K562 (cell line): ENCODE results near the gene SP2. TPM values are rescaled to one million over a fixed set of nuclear protein-coding genes. Genes with fewer than 3 reads are reported as not detected.

ENCODE experiments used
- CBX3 ChIP-seq, 2 experiments: IDR thresholded peaks; 1 replicate in 1 of 2; 2 replicates in 1 of 2; pipeline ENCODE4 v1.6.1; 2012; ENCODE audit warnings: inconsistent platforms in 2 of 2, low read length in 2 of 2, borderline replicate concordance in 1 of 2, control low read depth in 1 of 2
- FOS ChIP-seq: IDR thresholded peaks from 3 replicates; pipeline ENCODE4 v1.6.1; 2011; ENCODE audit not compliant: insufficient read length; ENCODE audit errors: extremely low read depth
- HDGF ChIP-seq: fragments of 450-650 bp; IDR thresholded peaks from 2 replicates; pipeline ENCODE4 v1.6.1; 2016
- KAT7 ChIP-seq: sonication (generic); formaldehyde crosslinking; IDR thresholded peaks from 2 replicates; pipeline ENCODE4 v1.8.0; 2022; ENCODE audit warnings: missing genetic modification reagents, mild to moderate bottlenecking, borderline replicate concordance
- KLF6 ChIP-seq: fragments of 250-450 bp; sonication (Bioruptor Pico); IDR thresholded peaks from 2 replicates; pipeline ENCODE4 v1.4.0; 2020; ENCODE audit warnings: mild to moderate bottlenecking, moderate library complexity, borderline replicate concordance
- MYBL2 ChIP-seq, 2 experiments: fragments of 450-650 bp in 1 of 2; sonication (generic) in 1 of 2; formaldehyde crosslinking in 1 of 2; IDR thresholded peaks; 2 replicates each; pipeline versions ENCODE4 v1.6.1 to v1.8.1; 2017 to 2022; ENCODE audit warnings: borderline replicate concordance in 1 of 2, inconsistent platforms in 1 of 2, low read depth in 1 of 2, mild to moderate bottlenecking in 1 of 2, missing genetic modification reagents in 1 of 2, moderate library complexity in 1 of 2
- RBM34 ChIP-seq: fragments of 200-400 bp; formaldehyde crosslinking; IDR thresholded peaks from 2 replicates; pipeline ENCODE4 v1.6.1; 2018; ENCODE audit warnings: low read length, borderline replicate concordance; ENCODE audit not compliant: insufficient read depth
- RUNX1 ChIP-seq: sonication (generic); IDR thresholded peaks from 2 replicates; pipeline ENCODE4 v1.6.1; 2016; ENCODE audit warnings: antibody characterized with exemption, low read depth
- TEAD1 ChIP-seq, 2 experiments: fragments of 450-650 bp in 1 of 2; sonication (generic) in 1 of 2; formaldehyde crosslinking; IDR thresholded peaks; 2 replicates each; pipeline versions ENCODE4 v1.4.0 to v1.8.0; 2020 to 2022; ENCODE audit warnings: mild to moderate bottlenecking in 2 of 2, missing genetic modification reagents in 1 of 2
- ZBED1 ChIP-seq: IDR thresholded peaks from 2 replicates; pipeline ENCODE4 v1.6.1; 2014
- ZBTB17 ChIP-seq: fragments of 450-650 bp; formaldehyde crosslinking; IDR thresholded peaks from 2 replicates; pipeline ENCODE4 v1.4.0; 2020; ENCODE audit warnings: mild to moderate bottlenecking
- ZEB2 ChIP-seq: fragments of 450-650 bp; IDR thresholded peaks from 2 replicates; pipeline ENCODE4 v1.6.1; 2016
- polyA plus RNA-seq, 8 experiments: library from polyadenylated mRNA; depleted of rRNA in 4 of 8; stranded (reverse) in 5 of 8; unstranded in 3 of 8; fragments of >200 nt; fragmentation: Nextera tagmentation in 2 of 8; fragmentation: Illumina TruSeq in 1 of 8; extraction: Ambion mirVana in 2 of 8; extraction: Trizol in 1 of 8; gene quantifications; 2 replicates each; pipeline versions ENCODE4 v1.2.1 to v1.2.3, GENCODE V29; 2011 to 2014; ENCODE audit warnings: inconsistent platforms in 1 of 8, missing spikeins in 1 of 8
- total RNA-seq, 7 experiments: library from RNA; depleted of rRNA in 6 of 7; stranded (reverse); fragments of >200 nt in 6 of 7; fragmentation: Illumina TruSeq in 2 of 7; extraction: Trizol in 2 of 7; gene quantifications; 2 replicates each; pipeline versions ENCODE4 v1.2.1 to v1.2.3, GENCODE V29; 2011 to 2021; ENCODE audit warnings: low replicate concordance in 1 of 7
- TF ChIP-seq, protein P1 (sequence below): fragments of 450-650 bp; IDR thresholded peaks from 2 replicates; pipeline ENCODE4 v1.6.1; 2018; ENCODE audit not compliant: partially characterized antibody
- TF ChIP-seq, protein P2 (sequence below): fragments of 250-450 bp; sonication (Bioruptor Pico); IDR thresholded peaks from 2 replicates; pipeline ENCODE4 v1.8.0; 2022; ENCODE audit warnings: moderate library complexity, mild to moderate bottlenecking, inconsistent platforms
- TF ChIP-seq, protein P3 (sequence below): fragments of 250-450 bp; sonication (Bioruptor Pico); IDR thresholded peaks from 2 replicates; pipeline ENCODE4 v1.9.0; 2021; ENCODE audit warnings: mild to moderate bottlenecking, inconsistent platforms
- TF ChIP-seq, protein P4 (sequence below): fragments of 250-450 bp; sonication (Bioruptor Pico); IDR thresholded peaks from 2 replicates; pipeline ENCODE4 v1.8.0; 2021; ENCODE audit warnings: moderate library complexity, mild to moderate bottlenecking, inconsistent platforms
- TF ChIP-seq, protein P5 (sequence below): sonication (generic); formaldehyde crosslinking; IDR thresholded peaks from 2 replicates; pipeline ENCODE4 v1.9.0; 2022; ENCODE audit warnings: mild to moderate bottlenecking, missing genetic modification reagents
- TF ChIP-seq, protein P6 (sequence below): conservative IDR thresholded peaks from 2 replicates; pipeline ENCODE4 v1.6.1; 2011; ENCODE audit warnings: low read depth, mild to moderate bottlenecking, low read length; ENCODE audit not compliant: control insufficient read depth

The SP2 gene
- total and polyA plus RNA-seq, 9 of the 15 experiments (the other 6 are each of a cell fraction or from before 2014, with no cell fraction given) = 0.77 to 22.3 (median 2.3) TPM

DNA sequence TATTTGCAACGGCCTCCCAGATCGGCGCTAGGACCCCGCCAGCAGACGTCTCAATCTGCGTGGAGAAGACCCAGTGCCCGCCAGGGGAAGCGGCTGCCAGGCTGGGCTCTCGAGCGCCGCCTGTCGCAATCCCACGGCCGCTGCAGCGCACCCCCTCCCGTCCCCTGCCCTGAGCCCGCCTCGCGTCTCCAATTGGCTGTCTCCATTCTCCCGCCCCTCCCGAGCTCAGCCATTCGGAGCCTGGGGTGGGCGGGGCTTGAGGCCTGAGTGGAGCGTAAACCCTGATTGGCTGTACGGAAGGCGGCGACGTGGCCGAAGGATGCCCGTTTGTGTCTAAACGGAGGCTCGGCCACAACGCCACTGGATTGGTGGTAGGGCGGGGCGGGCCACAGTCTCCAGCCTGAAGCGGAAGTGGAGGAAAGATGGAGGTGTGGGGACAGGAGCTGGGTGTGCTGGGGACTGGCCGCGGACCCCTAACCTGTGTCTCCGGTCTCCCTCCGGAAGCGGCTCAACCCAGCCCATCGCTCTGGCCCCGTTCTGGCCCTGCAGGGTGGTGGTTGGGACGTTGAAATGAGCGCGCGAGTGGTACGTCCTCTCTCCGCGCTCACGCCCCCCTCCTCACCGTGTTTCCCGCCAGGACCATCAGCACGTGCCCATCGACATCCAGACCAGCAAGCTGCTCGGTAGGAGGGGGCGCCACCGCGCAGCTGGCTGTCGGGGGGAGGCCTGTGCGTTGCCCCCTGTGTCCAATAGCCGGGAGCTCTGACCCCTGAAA lies 74.9 kb downstream of the SP2 start, which contains the start of gene CDK5RAP3 (continued):
- TF ChIP-seq, protein P1, sequence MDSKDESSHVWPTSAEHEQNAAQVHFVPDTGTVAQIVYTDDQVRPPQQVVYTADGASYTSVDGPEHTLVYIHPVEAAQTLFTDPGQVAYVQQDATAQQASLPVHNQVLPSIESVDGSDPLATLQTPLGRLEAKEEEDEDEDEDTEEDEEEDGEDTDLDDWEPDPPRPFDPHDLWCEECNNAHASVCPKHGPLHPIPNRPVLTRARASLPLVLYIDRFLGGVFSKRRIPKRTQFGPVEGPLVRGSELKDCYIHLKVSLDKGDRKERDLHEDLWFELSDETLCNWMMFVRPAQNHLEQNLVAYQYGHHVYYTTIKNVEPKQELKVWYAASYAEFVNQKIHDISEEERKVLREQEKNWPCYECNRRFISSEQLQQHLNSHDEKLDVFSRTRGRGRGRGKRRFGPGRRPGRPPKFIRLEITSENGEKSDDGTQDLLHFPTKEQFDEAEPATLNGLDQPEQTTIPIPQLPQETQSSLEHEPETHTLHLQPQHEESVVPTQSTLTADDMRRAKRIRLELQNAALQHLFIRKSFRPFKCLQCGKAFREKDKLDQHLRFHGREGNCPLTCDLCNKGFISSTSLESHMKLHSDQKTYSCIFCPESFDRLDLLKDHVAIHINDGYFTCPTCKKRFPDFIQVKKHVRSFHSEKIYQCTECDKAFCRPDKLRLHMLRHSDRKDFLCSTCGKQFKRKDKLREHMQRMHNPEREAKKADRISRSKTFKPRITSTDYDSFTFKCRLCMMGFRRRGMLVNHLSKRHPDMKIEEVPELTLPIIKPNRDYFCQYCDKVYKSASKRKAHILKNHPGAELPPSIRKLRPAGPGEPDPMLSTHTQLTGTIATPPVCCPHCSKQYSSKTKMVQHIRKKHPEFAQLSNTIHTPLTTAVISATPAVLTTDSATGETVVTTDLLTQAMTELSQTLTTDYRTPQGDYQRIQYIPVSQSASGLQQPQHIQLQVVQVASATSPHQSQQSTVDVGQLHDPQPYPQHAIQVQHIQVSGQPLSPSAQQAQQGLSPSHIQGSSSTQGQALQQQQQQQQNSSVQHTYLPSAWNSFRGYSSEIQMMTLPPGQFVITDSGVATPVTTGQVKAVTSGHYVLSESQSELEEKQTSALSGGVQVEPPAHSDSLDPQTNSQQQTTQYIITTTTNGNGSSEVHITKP = peak; percentile 49
- TF ChIP-seq TEAD1 (CRISPR knock-in tag; IDR thresholded peaks at IDR 0.05) (peak in 1 of 2 experiments; percentile 85; a peak in 2 of 4 replicates), RUNX1 (peak; percentile 15; the same call in 1 of the 2 replicates), CBX3 (IDR thresholded peaks at IDR 0.05; ENCODE audit: borderline replicate concordance in 1 of 2, low read length in 2 of 2) (peak in 1 of 2 experiments; percentile 91; a peak in 1 of 3 replicates), KLF6 (CRISPR knock-in tag) (peak; percentile 57; the same call in 1 of the 2 replicates), RBM34 (no peak), MYBL2 (IDR thresholded peaks at IDR 0.05; ENCODE audit: low read depth) (no peak), MYBL2 (CRISPR knock-in tag; IDR thresholded peaks at IDR 0.05; ENCODE audit: borderline replicate concordance) (no peak), ZEB2 (no peak), KAT7 (CRISPR knock-in tag) (peak; percentile 96; the same call in 1 of the 2 replicates), ZBED1 (peak; percentile 14; the same call in 1 of the 2 replicates), ZBTB17 (CRISPR knock-in tag) (peak; percentile 73; the same call in 1 of the 2 replicates), FOS (peak; percentile 85), HDGF (peak; percentile 67)
- TF ChIP-seq, protein P2, sequence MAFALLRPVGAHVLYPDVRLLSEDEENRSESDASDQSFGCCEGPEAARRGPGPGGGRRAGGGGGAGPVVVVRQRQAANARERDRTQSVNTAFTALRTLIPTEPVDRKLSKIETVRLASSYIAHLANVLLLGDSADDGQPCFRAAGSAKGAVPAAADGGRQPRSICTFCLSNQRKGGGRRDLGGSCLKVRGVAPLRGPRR = no peak
- TF ChIP-seq, protein P3, sequence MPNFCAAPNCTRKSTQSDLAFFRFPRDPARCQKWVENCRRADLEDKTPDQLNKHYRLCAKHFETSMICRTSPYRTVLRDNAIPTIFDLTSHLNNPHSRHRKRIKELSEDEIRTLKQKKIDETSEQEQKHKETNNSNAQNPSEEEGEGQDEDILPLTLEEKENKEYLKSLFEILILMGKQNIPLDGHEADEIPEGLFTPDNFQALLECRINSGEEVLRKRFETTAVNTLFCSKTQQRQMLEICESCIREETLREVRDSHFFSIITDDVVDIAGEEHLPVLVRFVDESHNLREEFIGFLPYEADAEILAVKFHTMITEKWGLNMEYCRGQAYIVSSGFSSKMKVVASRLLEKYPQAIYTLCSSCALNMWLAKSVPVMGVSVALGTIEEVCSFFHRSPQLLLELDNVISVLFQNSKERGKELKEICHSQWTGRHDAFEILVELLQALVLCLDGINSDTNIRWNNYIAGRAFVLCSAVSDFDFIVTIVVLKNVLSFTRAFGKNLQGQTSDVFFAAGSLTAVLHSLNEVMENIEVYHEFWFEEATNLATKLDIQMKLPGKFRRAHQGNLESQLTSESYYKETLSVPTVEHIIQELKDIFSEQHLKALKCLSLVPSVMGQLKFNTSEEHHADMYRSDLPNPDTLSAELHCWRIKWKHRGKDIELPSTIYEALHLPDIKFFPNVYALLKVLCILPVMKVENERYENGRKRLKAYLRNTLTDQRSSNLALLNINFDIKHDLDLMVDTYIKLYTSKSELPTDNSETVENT (CRISPR knock-in tag) = peak; percentile 71
- TF ChIP-seq, protein P4, sequence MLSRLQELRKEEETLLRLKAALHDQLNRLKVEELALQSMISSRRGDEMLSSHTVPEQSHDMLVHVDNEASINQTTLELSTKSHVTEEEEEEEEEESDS = no peak
- TF ChIP-seq, protein P5, sequence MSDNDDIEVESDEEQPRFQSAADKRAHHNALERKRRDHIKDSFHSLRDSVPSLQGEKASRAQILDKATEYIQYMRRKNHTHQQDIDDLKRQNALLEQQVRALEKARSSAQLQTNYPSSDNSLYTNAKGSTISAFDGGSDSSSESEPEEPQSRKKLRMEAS = peak; percentile 100
- TF ChIP-seq, protein P6, sequence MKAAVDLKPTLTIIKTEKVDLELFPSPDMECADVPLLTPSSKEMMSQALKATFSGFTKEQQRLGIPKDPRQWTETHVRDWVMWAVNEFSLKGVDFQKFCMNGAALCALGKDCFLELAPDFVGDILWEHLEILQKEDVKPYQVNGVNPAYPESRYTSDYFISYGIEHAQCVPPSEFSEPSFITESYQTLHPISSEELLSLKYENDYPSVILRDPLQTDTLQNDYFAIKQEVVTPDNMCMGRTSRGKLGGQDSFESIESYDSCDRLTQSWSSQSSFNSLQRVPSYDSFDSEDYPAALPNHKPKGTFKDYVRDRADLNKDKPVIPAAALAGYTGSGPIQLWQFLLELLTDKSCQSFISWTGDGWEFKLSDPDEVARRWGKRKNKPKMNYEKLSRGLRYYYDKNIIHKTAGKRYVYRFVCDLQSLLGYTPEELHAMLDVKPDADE = 0 out of 2 replicates have a peak, but pooled peaks have one; percentile 21
